B cell (primary cell): ENCODE results near the gene ORC4.

Experiments
- CTCF ChIP-seq: fragments of 200-600 bp; IDR thresholded peaks from one replicate; pipeline ENCODE4 v1.8.0; 2022; ENCODE audit warnings: antibody characterized with exemption, mild to moderate bottlenecking
- EZH2 ChIP-seq: IDR thresholded peaks from 2 replicates; pipeline ENCODE4 v1.6.1; 2012; ENCODE audit warnings: borderline replicate concordance, low read depth, mild to moderate bottlenecking, moderate library complexity, low read length; ENCODE audit not compliant: insufficient read depth, poor library complexity, severe bottlenecking

GRCh38 chr2:147939313-147939712 is 81.2 kb downstream of the ORC4 start:
- TF ChIP-seq CTCF = no peak
- TF ChIP-seq EZH2 = no peak
